ENCODE measurements around the gene KLHL3.

Gene KLHL3

DNA sequence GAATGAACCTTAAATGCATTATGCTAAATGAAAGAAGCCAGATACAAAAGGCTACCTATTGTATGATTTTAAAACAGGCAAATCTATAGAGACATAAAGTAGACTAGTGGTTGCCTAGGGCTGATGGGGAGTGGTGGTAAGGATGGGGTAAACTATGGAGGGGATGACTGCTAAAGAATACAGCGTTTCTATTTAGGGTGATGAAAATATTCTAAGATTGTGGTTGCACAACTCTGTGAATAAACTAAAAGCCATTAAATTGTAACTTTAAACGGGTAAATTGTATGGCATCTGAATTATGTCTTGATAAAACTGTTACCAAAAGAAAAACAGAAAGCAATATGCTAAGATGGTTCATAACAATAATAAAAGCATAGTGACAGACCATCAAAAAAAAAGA is 21.4 kb downstream of the KLHL3 start:
- Histone ChIP-seq H3K4me2 (no peak overlapping the region), H3K9me3 (peaks cover 20% of the 10 kb centered on the region), H3K36me3 (no peaks in the 10 kb centered on the region; the same call in none of the 2 replicates), H3K27me3 (no peaks in the 10 kb centered on the region), H3K27ac (no peak overlapping the region), H4K20me1 (no peaks in the 10 kb centered on the region), H3K4me3 (no peak overlapping the region), H3K4me1 (no peaks in the 10 kb centered on the region), H3K9ac (no peak overlapping the region)
- TF ChIP-seq Cebpa-rat (IDR thresholded peaks at IDR 0.05), result no peak

DNA sequence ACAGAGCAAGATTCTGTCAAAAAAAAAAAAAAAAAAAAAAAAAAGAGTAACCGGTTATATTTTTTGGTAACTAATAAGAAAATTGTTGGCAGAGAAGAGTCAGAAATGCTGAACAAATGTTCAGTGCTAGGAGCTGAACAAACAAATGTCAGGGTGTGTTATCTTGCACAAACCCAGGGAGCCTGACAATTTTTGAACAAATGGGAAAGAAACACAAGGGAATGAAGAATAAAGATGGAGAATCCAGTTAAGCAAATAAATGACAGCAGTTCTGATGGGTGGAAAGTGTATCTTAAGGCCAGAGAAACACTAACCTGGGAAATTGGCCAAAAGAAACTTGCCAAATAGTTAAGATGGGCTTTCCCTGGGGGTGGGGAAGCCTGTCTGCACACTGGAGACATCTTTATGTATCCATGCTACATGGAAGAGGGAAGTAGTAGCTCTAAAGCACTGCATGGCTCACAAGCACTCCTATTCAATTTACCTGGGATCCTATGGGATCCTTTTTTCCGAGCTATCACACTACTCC is 23.7 kb downstream of the KLHL3 start:
- no peak overlapping the region for H3K27ac ChIP-seq
- TF ChIP-seq Cebpa-rat (IDR thresholded peaks at IDR 0.05), result no peak
- H3K36me3 ChIP-seq, result no peaks in the 10 kb centered on the region; the same call in none of the 2 replicates

DNA sequence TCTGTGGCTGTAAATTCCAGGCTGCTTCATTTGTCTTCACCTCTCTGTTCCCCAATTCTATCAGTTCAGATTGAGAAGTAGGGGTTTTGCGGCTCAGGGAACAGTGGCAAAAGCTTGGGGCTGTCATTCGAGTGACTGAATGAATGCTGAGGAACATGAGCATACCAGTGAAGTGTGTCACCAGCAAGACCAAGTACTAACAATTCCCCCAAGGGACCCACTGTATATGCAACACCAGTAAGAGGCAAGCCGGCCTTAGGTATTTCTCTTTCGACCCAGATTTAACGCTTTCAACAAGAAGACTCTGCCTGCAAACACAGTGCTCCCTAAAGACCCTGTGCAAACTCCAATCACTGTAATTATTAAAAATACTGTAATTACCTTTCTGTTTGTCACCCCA is 25.8 kb downstream of the KLHL3 start:
- Histone ChIP-seq H3K9me3 (peaks cover 20% of the 10 kb centered on the region), H3K27ac (no peak overlapping the region), H3K4me1 (no peaks in the 10 kb centered on the region), H3K4me3 (no peak overlapping the region), H3K36me3 (peaks cover 3% of the 10 kb centered on the region), H3K27me3 (no peaks in the 10 kb centered on the region), H3K9ac (no peak overlapping the region), H4K20me1 (no peaks in the 10 kb centered on the region), H3K4me2 (no peak overlapping the region)
- no peak for TF ChIP-seq Cebpa-rat (IDR thresholded peaks at IDR 0.05)

More for the DNA sequence above, 23.7 kb downstream of the KLHL3 start:
- H3K27me3 ChIP-seq, result no peaks in the 10 kb centered on the region
- H3K4me3 ChIP-seq, result no peak overlapping the region
- H4K20me1 ChIP-seq, result no peaks in the 10 kb centered on the region
- no peak overlapping the region for H3K4me2 ChIP-seq
- H3K4me1 ChIP-seq, result no peaks in the 10 kb centered on the region
- peaks cover 20% of the 10 kb centered on the region for H3K9me3 ChIP-seq
- no peak overlapping the region for H3K9ac ChIP-seq

DNA sequence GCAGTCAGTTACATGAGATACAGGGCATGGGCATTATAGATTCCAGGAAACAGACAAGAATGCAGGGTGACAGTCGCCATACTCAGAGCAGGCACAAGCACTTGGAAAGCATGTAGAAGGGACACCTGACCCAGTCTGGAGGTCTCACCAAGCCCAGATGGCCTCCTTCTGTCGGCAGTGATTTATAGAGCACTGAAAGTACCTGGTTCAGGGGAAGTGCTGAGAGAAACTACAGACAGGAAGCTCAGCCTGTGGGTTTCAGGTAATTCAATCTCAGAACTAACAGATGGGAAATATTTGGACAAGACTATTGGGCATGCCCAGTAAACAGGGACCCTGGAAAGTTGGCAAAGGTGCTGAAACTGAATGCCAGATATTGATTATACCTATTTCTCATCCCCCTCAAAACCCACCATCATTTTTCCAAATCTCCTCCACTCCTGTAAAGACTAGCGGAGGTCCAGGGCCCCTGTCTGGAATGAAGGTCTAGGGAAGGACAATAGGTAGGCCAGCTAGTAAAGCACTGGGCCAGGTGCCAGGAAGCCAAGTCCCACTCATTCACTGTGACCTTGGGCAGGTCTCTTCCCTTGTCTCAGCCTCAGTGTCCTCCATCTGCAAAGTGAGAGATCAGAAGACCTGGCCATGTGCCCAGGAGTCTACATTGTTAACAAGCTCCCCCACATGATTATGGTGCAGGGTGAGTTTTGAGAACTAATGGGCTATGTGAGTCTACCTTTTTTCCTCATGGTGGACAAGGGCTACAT is 26.9 kb downstream of the KLHL3 start:
- Histone ChIP-seq H3K9me3 (peaks cover 16% of the 10 kb centered on the region), H3K27me3 (no peaks in the 10 kb centered on the region), H3K4me2 (no peak overlapping the region), H3K36me3 (peaks cover 3% of the 10 kb centered on the region), H3K9ac (no peak overlapping the region), H3K4me3 (no peak overlapping the region), H3K27ac (no peak overlapping the region), H3K4me1 (no peaks in the 10 kb centered on the region), H4K20me1 (no peaks in the 10 kb centered on the region)
- TF ChIP-seq Cebpa-rat (IDR thresholded peaks at IDR 0.05), result no peak

DNA sequence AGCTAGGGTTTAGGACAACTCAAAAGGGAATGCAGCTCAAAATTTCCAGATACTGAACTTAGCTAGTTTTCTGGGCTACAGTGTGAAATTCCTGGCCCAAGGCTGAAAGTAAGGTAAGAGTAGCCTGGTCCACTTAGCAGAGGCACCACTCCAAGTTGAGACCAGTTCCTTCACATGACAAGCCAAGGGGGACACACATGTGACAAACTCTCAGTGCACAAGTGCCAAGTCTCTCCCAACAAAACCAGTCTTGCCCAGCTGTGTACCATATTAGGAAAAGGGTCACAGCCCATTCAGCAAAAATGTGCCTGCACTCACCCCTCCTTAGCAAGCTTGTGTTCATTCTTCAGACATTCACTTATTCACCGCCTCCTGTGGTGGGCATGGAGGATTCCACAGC is 27.8 kb downstream of the KLHL3 start:
- Histone ChIP-seq H4K20me1 (no peaks in the 10 kb centered on the region), H3K9me3 (peaks cover 9% of the 10 kb centered on the region), H3K36me3 (peaks cover 3% of the 10 kb centered on the region), H3K27ac (no peak overlapping the region), H3K4me2 (no peak overlapping the region), H3K4me1 (no peaks in the 10 kb centered on the region), H3K4me3 (no peak overlapping the region), H3K9ac (no peak overlapping the region), H3K27me3 (no peaks in the 10 kb centered on the region)
- no peak for TF ChIP-seq Cebpa-rat (IDR thresholded peaks at IDR 0.05)

DNA sequence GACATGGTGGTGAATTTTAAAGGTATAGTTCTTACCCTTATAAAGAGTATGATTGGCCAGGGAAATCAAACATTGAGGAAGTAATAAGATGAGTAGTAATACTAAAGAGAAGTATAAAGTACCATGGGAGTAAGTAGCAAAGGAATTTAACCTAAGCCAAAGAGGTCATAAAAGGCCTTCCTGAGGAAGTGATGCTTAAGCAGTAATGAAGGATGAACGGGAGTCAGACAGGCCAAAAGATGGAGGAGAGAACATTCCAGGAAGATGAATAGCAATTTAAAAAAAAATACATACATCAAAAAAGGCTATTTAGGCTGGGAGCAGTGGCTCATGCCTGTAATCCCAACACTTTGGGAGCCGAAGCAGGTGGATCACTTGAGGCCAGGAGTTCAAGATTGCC is 29.0 kb downstream of the KLHL3 start:
- no peak for TF ChIP-seq Cebpa-rat (IDR thresholded peaks at IDR 0.05)
- Histone ChIP-seq H3K9ac (no peak overlapping the region), H3K36me3 (peaks cover 3% of the 10 kb centered on the region; the same call in 1 of the 2 replicates), H3K4me2 (no peak overlapping the region), H3K27me3 (no peaks in the 10 kb centered on the region), H3K27ac (no peak overlapping the region), H4K20me1 (no peaks in the 10 kb centered on the region), H3K9me3 (no peaks in the 10 kb centered on the region; the same call in 1 of the 2 replicates), H3K4me3 (no peak overlapping the region), H3K4me1 (no peaks in the 10 kb centered on the region)

DNA sequence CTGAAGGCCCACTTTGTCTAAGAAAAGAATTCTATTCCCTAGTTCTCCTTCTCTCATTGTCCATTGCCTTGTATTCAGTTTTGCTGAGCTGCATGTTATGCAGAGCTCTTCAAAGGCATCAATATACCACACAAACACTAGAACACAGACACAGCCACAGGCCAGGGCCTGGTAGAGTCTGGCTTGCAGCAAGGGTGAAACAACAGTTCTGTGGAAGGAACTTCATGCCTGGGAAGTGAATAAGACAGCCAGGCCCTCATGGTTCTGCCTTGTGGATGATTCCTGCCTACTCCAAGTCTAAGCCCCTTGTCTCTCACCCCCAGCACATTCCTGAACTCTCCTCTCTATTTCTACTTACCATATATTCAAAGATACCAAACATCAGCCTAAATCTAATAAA is 30.8 kb downstream of the KLHL3 start:
- peaks cover 3% of the 10 kb centered on the region; the same call in 1 of the 2 replicates for H3K36me3 ChIP-seq
- no peak overlapping the region for H3K4me2 ChIP-seq
- no peaks in the 10 kb centered on the region for H3K27me3 ChIP-seq
- no peak overlapping the region for H3K4me3 ChIP-seq
- H3K27ac ChIP-seq, result no peak overlapping the region
- no peaks in the 10 kb centered on the region for H4K20me1 ChIP-seq
- no peaks in the 10 kb centered on the region for H3K9me3 ChIP-seq
- no peak overlapping the region for H3K9ac ChIP-seq
- TF ChIP-seq Cebpa-rat (IDR thresholded peaks at IDR 0.05), result no peak
- no peaks in the 10 kb centered on the region for H3K4me1 ChIP-seq

DNA sequence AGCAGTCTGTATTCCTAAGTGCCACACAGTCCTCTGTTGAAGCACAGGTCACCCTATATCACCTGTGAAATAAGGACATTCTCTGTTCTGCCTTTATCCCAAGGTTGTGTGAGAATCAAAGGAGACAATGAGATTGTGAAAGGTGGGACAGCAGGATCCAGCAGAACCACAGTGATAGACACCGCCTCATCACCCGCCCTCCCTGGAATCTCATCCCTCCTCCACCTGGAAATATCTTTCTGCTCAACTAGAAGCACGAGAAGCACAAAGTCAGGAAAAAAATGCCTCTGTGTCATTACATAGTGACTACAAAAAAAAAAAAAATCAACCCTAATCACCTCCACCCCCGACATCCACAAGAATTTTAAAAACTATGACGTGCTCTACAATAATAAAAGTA is 32.3 kb downstream of the KLHL3 start:
- H3K4me2 ChIP-seq, result no peak overlapping the region
- no peak for TF ChIP-seq Cebpa-rat (IDR thresholded peaks at IDR 0.05)
- no peaks in the 10 kb centered on the region for H3K4me1 ChIP-seq
- no peaks in the 10 kb centered on the region for H3K27me3 ChIP-seq
- H3K4me3 ChIP-seq, result no peak overlapping the region
- H3K27ac ChIP-seq, result no peak overlapping the region
- no peaks in the 10 kb centered on the region for H3K9me3 ChIP-seq
- no peak overlapping the region for H3K9ac ChIP-seq
- H4K20me1 ChIP-seq, result no peaks in the 10 kb centered on the region
- H3K36me3 ChIP-seq, result 0 out of 2 replicates have a peak, but pooled peaks cover 3% of the 10 kb centered on the region

DNA sequence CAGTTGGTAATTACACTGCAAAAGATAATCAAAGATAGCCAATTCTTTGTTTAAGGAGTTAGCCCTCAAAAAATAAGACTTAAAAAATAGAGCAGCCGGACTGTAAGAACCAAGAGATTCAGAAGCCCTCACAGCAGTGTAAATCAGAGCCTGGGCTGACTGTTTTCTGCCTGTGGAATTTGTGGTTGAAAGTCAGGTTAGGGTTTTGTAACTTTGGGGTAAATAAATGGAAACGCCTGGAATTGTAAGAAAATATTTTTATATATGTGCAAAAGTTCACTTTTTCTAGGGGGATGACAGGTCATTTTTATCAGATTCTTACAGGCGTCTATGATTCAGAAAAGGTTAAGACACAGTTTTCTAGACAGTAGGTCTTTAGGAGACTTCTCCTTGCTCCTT is 35.6 kb downstream of the KLHL3 start:
- H3K36me3 ChIP-seq, result peaks cover 6% of the 10 kb centered on the region; the same call in 1 of the 2 replicates
- H3K4me3 ChIP-seq, result no peak overlapping the region
- no peak overlapping the region for H3K9ac ChIP-seq
- no peaks in the 10 kb centered on the region for H3K27me3 ChIP-seq
- H4K20me1 ChIP-seq, result no peaks in the 10 kb centered on the region
- TF ChIP-seq Cebpa-rat (IDR thresholded peaks at IDR 0.05), result no peak
- H3K27ac ChIP-seq, result no peak overlapping the region
- H3K9me3 ChIP-seq, result no peaks in the 10 kb centered on the region
- H3K4me2 ChIP-seq, result no peak overlapping the region
- H3K4me1 ChIP-seq, result peaks cover 13% of the 10 kb centered on the region

All from BLaER1 (cell line).